HG03280 (cell line): ENCODE results near the gene ABCF2.

Experiments
- ATAC-seq: cut with Tn5 transposase; IDR thresholded peaks from one replicate; pipeline ENCODE4 v1.9.1; 2021; ENCODE audit warnings: mild to moderate bottlenecking, moderate library complexity; ENCODE audit not compliant: unreplicated experiment

The ABCF2 gene

DNA sequence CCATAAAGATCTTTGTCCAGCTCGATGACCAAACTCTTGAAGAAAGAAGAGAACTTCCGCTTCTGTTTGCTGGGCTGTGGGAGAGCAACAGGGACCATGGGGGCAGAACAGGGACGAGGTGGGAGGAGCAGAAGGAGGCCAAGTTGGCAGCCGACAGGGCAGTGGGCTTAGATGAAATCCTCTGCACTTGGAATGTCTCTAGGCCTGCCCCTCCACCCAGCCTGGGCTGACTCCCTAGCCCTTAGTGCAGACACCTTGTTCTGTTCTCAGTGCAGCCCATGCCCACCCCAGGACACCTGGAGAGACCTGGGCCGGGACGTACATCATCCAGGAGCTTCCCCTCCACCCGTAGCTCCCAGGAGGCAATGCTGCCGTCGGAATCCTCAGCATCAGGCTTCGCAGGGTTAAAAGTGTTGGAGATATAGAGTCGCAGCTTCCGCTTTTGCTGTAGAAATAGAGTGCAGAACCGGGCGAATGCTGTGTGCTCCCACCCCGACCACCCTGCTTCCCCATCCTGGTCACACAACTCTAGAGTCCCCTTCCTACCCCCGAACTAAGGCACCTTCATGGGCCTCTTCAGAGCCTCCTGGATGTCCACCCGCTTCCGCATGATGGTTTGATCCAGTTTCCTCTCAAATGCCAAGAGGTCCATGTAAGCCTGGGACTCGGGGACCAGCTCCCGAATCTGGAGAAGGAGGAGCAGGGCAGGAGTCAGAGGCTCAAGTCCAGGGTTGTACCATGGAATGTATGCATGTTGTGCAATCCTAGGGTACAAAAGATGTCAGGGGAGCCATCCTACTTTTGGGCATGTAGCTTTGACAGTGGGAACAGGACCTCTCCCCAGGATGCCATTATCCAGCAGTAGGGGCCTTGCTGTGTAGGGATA is 15.4 kb upstream of the ABCF2 start:
- ATAC-seq, result no peak

DNA sequence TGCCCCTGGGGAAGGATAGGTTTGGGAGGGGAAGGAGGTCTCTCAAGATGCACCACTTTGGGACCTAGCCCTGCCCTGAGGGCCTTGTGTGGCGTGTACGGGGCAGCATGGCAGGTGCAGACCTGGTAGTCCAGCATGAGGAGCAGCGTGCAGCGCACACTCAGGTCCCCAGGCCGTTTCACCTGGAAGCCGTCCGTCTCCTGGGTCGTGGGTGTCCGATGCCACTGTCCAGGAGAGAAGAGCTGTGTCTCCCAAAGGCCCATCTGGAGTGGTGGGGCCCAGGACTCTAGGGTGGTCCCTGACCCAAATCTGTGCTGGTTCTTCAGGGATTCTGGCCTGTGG is 14.7 kb upstream of the ABCF2 start:
- ATAC-seq, result no peak

DNA sequence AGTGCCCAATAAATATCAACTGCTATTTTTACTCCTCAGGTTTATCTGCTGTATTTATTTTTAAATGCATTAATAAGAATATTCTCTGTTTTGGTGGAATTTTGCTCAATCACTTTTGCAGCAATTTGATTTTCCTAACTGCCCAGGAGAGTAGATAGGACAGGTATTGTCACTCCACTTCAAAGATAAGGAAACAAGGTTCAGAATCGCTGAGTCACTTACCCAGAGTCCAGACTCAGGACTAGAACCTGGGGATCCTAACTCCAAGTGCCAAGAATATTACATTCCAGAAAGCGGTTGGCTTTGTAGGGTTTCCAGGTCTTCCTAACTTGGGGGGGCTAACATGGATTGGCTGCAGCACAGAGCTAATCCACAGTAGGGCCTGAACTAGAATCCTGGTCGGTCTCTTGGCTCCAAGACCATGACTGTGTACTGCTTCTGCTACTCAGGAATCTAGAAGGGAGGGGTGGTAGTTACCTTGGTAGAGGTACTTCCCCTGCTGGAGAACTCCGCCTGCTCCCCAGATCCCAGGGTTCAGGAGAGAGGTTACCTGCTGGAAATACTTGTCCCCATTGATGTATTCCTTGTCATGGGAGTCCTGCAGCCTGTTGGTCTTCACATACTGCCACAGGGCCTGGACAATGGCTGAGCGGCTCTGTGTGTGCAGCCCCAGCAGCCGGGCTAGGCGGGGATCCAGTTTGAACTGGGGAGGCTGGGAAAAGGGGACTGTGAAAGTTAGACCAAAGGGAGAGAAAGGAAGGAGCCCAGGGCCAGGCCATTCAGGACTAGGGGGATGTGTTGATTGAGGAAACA is 14.1 kb upstream of the ABCF2 start:
- no peak for ATAC-seq

DNA sequence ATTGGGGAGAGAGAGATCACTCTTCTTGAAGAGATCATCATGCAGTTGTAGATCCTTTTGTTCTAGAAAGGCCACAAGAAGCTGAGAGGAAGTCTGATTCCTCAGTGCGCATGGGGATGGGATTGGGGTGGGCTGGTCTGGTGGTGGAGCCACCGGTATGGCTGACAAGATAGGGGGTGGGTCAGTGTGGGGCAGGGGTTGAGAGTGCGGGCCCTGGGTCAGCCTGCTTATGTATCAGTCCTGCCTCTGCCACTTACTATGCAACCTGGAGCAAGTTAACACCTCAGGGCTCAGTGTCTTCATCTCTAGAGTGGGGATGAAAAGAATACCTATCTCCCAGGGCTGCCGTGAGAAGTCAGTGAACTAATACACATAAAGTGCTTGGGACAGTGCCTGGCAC is 13.5 kb upstream of the ABCF2 start:
- ATAC-seq, result no peak

DNA sequence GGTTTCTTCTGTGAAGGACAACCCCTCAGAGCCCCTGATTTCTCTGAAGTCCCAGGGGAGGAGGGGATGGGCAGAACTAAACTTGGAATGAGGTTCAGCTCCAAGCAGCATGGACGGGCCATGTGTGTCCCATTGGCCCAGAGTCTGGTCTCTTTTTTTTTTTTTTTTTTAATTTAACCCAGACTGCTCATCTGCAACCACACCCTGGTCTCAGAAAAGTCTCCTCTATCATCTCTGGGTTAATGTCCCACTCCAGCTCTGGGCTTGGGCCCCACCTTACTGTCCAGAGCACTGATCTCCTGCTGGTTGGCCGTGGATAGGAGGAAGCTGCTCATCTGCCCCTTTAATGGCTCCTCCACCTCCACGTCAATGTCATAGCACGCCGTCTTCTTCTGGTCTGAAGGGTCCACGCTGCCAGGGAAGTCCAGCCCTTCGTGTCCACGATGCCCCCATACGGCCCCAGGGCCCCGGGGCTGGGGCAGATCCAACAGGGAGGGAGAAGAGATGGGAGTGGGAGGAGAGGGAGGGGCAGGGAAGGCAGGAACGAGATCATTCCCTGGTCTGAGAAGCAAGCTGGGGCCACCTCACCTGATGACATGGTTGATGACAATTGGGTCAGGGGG is 12.9 kb upstream of the ABCF2 start:
- ATAC-seq, result no peak

DNA sequence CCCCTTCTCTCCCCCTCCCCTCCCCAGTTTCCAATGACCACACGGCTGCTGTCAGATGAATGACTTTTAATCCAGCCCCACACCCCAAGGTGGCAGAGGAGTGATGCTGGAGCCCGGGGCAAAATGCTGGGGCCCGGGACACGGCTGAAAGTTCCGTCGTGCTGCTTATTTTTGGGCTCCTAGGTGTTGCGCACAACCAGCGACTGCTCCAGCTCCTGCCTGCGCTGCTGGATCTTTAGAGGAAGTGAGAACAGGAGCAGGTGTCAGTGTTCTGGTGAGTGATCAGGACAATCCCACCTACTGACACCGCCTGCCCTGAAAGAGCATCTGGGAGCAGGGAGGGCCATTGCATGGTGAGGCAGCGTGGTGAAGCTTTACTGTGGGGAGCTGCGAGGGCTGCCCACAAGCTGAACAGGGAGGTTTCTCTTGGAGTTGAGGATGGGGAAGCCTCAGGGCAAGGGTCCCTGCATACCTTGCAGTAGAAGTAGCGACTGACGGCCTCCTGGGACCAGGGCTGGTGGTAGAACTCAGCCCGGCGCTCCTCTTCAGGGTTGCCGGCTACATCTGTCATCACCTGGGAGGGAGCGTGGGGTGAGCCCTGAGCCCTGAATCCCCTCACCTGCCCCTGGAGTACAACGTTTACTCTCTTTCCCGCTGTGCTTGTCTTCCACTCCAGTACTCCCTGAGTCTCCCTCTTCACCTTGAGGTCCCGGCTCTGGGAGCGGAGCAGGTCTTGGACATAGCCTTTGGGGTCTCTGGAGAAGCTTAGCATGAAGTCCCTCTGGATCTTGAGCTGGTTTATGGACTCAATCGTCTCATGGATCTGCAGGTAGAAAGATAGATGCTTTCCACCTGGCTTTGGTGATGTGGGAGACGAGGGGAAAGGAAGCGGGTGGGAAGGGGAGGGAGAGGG is 12.2 kb upstream of the ABCF2 start:
- no peak for ATAC-seq

DNA sequence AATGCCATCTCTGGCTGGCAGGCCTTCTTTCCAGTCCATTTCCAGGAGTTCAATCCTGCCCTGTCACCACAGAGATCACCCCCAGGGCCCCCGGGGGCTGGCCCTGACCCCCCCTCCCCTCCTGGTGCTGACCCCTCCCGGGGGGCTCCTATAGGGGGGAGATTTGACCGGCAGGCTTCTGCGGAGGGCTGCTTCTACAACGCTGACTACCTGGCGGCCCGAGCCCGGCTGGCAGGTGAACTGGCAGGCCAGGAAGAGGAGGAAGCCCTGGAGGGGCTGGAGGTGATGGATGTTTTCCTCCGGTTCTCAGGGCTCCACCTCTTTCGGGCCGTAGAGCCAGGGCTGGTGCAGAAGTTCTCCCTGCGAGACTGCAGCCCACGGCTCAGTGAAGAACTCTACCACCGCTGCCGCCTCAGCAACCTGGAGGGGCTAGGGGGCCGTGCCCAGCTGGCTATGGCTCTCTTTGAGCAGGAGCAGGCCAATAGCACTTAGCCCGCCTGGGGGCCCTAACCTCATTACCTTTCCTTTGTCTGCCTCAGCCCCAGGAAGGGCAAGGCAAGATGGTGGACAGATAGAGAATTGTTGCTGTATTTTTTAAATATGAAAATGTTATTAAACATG is 11.3 kb upstream of the ABCF2 start:
- no peak for ATAC-seq

DNA sequence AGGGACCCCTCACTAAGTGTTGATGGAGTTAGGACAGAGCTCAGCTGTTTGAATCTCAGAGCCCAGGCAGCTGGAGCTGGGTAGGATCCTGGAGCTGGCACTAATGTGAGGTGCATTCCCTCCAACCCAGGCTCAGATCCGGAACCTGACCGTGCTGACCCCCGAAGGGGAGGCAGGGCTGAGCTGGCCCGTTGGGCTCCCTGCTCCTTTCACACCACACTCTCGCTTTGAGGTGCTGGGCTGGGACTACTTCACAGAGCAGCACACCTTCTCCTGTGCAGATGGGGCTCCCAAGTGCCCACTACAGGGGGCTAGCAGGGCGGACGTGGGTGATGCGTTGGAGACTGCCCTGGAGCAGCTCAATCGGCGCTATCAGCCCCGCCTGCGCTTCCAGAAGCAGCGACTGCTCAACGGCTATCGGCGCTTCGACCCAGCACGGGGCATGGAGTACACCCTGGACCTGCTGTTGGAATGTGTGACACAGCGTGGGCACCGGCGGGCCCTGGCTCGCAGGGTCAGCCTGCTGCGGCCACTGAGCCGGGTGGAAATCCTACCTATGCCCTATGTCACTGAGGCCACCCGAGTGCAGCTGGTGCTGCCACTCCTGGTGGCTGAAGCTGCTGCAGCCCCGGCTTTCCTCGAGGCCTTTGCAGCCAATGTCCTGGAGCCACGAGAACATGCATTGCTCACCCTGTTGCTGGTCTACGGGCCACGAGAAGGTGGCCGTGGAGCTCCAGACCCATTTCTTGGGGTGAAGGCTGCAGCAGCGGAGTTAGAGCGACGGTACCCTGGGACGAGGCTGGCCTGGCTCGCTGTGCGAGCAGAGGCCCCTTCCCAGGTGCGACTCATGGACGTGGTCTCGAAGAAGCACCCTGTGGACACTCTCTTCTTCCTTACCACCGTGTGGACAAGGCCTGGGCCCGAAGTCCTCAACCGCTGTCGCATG is 10.5 kb upstream of the ABCF2 start:
- no peak for ATAC-seq

DNA sequence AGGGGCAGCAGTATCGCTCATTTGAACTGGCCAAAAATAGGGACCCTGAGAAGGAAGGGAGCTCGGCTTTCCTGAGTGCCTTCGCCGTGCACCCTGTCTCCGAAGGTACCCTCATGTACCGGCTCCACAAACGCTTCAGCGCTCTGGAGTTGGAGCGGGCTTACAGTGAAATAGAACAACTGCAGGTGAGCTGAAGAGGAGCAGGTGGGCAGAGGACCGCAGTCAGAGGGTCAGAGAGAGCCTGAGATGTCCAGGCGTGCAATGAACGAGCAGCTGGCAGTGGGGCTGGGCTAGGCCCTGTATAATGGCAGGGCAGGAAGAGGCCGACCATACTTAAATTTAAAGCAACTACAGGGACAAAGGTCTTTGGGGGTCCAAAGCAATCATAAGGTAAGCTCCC is 9.4 kb upstream of the ABCF2 start:
- no peak for ATAC-seq

DNA sequence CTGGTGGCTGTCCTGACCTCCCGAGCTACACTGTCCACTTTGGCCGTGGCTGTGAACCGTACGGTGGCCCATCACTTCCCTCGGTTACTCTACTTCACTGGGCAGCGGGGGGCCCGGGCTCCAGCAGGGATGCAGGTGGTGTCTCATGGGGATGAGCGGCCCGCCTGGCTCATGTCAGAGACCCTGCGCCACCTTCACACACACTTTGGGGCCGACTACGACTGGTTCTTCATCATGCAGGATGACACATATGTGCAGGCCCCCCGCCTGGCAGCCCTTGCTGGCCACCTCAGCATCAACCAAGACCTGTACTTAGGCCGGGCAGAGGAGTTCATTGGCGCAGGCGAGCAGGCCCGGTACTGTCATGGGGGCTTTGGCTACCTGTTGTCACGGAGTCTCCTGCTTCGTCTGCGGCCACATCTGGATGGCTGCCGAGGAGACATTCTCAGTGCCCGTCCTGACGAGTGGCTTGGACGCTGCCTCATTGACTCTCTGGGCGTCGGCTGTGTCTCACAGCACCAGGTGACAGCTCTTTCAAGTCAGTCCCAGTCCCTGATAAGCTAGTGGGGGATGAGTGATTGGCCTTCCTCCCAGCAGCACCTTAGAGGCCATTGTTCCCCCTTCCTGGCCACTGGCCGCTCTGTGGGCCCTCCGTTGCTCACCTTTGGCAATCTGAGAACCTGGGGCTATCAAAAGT is 8.2 kb upstream of the ABCF2 start:
- ATAC-seq, result no peak

DNA sequence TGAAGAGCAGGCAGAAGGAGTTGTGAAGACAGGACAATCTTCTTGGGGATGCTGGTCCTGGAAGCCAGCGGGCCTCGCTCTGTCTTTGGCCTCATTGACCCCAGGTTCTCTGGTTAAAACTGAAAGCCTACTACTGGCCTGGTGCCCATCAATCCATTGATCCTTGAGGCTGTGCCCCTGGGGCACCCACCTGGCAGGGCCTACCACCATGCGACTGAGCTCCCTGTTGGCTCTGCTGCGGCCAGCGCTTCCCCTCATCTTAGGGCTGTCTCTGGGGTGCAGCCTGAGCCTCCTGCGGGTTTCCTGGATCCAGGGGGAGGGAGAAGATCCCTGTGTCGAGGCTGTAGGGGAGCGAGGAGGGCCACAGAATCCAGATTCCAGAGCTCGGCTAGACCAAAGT is 6.8 kb upstream of the ABCF2 start:
- no peak for ATAC-seq

DNA sequence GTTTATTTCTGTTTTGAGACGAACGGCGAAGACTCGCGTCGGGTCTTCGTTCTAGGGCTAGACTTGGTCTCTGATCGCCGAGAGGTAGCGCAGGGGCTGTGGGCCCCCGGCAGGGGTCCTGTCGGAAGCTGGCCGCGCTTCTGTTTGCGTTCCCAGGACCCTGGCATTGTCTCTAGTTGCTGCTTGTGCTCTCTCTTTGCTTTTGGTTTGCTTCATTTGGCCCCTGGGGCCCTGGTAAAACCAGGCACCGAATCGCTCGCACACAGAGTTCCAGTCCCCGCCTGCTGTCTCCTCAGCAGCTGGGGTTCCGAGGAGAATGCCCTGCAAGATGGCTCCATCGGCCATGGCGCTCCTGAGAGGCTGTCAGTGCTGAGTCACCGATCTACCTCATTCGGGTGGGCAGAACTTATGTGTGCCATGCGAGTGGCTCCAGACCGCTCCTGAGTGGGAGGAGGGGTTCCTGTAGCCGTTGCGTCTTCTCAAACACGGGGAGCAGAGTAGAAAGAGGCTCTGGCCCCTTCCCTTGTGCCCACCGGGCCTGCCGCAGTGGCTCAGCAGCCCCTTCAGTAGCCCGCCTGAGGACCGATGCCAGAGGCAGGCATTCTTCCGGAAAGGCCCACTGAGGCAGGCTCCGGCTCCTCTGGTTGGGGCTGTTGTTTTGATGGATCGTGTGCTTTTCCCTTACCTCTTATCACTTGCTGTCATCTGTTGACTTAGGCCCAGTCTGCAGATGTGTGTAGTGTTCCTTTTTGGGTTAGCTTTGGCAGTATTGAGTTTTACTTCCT is 6.1 kb upstream of the ABCF2 start:
- peak; percentile 33 for ATAC-seq

DNA sequence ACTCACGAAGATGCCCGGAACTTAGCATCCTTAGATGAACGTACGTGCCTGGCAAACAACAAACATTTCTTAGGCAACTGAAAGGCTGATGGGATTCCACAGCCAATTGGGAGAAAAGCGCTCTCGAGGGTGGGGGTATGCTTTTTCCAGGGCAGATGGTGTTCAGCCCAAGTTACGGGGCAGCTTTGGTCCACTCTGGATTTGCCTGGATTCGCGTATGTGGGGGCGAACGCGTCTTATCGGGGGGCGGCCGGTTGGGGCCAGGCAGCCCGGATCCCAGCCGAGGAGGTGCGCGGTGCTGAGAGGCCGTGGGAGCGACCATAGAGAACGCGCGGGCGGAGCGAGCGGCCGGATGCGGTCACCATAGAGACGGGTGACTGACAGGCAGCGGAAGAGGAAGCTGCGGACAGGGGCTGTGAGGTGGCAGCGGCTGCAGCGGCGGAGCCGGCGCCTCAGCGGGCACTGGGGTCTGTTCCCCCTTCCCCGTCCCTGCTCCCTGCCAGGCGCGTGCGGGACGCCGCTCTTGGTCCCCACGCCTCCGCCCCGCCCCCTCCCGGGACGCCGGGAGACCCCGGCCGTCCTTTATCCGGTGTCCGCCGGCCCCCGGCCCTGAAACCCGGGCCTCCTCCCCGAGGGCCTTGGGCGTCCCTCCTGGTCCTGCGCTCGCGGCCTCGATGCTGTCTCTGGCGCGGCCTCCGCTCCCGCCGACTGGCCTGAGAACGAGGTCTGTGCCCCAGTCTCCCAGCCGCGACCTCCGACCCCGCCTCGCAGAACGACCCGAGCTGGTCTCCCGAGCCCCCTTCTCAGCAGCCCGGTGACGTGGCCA is 5.3 kb upstream of the ABCF2 start, which contains the start of gene CHPF2:
TSS of gene CHPF2 (plus strand) at position 393 of the 826 bp plus-strand sequence. CDS start 1,529 bp downstream, outside the sequence.
- peak; percentile 98 for ATAC-seq

DNA sequence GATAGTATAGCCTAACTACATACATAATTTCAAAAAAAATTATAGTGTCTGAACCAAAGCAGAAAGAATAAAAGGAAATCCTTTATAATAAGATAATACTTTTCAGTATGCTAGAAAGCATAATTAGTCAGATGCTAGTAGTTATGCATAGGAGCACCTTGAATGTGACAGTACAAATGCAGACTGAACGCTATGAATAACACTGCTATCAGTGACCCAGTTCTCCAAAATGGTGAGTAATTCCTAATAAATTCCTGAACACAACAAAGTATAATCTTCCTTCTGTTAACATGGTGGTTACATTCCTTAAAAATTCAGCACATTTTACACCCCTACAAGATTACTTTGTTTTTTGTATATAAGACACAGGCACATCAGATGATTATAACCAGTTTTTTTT is 4.1 kb upstream of the ABCF2 start:
- ATAC-seq, result no peak

DNA sequence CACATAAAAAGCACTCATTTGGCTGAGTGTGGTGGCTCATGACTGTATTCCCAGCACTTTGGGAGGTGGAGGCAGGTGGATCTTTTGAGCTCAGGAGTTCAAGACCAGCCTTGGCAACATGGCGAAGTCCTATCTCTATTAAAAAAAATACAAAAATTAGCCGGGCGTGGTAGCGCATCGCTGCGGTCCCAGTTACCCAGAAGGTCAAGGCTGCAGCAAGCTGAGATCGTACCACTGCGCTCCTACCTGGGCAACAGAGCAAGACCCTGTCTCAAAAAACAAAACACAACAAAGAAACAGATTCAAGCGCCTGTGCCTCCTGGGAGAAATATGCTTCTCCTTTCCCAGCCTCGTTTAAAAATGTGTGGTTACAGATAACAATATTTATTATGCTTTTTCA is 2.2 kb upstream of the ABCF2 start:
- ATAC-seq, result no peak

DNA sequence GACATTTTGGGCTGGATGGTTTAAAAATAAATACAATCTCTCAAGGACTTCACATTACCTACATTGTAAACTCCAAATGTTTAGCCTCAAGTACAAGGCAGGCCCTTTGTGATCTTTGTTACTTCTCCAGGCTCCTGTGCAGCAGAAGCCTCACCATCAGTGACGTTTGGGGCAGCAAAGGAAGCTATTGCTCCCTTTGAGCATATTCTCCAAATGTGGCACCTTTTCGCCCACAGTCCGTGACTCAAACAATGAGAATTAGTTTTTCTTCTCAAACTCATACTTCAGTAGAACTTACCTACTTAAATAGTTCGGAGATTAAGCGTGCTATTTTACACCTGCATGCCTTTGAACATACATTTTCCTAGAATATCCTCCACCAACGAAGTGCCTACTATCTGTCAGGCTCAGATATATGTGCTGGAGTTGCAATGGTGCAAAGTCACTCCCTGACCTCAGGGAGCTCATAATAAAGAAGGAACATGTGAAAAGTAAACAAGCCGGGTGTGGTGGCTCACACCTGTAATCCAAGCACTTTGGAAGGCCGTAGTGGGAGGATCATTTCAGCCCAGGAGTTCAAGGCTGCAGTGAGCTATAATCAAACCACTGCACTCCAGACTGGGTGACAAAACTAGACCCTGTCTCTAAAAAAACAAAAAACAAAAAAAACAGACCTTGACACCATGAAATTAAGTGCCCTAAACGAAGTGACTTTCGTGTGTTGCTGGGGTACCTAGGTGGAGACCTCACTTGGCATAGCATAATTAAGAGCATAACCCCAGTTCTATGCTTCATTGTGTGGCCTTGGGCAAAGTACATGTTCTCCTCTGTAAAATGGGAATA is 1.2 kb upstream of the ABCF2 start:
- ATAC-seq, result no peak
